NCI-H69 (cell line): ENCODE results near the gene DRG2.
A peak's percentile ranks its signal among the peaks of the same experiment; 100 is the strongest.

Source experiments
- DNase-seq: peaks from one replicate; lab custom pipeline; 2025; lab: John Stamatoyannopoulos, UW

The DRG2 gene, protein sequence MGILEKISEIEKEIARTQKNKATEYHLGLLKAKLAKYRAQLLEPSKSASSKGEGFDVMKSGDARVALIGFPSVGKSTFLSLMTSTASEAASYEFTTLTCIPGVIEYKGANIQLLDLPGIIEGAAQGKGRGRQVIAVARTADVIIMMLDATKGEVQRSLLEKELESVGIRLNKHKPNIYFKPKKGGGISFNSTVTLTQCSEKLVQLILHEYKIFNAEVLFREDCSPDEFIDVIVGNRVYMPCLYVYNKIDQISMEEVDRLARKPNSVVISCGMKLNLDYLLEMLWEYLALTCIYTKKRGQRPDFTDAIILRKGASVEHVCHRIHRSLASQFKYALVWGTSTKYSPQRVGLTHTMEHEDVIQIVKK

DNA sequence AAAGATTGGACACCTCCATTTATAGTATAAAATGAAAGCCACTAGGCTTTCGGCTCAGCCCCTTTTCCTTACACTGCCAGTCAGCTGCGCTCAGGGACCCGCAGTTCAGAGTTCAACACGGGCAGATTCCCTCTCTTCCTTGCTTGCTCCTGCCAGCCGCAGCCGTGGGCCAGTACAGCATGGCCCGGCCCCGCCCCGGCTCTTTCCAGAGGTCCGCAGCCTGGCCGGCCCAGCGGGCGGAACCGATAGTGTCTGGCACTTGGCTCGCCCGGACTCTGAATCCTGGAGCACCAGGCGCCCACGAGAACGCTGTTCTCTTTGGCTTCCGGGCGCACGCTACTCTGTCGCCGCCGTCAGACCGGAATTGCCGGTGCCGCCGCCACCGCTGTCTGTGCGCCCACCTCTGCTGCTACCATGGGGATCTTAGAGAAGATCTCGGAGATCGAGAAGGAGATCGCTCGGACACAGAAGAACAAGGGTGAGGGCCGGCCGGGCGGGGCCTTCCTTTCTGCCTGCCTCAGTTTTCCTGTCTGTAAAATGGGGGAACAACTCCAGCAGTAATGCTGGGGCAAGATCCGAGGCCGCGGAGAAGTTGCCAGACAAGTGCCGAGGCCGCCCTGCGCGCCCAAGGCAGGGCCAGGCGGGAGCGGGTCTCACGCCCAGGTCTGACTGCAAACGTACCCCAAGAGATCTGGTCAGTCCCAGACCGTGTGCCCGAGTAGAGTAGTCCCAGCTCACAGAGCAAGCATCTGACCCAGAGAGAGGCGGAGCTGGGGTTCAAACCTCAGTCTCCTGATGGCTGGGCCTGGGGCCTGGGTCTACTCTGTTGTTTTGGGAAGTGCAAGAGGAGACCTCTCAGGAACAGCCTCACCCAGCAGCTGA, at the start of gene DRG2:
Gene DRG2 (plus strand): TSS at position 339 of the 882 bp plus-strand sequence. CDS start 76 bp downstream, at position 415.
- peak; percentile 87 for DNase-seq

DNA sequence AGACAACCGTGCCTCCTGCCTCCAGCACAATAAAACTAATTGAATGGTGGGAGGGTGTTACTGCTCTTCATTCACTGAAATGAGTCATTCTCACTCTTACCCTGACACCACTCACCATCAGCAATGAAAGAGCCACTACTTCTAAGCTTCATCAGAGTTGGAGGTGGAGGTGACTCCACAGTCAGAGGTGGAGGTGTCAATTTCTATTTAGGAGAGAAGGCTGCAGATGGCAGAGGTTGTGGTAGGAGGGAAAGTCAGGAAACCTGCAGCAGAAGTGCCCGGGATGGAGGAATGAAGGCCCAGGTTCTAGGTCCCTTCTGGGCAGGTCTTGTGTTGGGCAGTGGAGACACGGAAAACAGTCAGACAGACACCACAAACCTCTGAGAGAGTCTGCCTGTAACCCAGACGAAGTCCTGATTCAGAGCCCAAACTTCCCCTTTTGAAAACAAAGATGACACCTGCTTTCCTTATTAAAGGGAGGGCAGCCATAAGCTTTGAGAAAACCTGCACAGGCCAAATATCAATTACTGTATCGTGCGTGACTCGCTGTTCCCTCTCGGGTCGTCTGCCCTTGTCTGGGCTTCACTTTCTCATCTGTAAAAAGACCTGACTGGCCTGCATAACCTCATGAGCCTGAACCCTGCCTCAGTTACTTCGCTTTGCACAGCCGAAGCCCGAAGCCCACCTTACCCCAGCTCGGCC, 49.4 kb upstream of the DRG2 start:
- DNase-seq: peak; percentile 16

DNA sequence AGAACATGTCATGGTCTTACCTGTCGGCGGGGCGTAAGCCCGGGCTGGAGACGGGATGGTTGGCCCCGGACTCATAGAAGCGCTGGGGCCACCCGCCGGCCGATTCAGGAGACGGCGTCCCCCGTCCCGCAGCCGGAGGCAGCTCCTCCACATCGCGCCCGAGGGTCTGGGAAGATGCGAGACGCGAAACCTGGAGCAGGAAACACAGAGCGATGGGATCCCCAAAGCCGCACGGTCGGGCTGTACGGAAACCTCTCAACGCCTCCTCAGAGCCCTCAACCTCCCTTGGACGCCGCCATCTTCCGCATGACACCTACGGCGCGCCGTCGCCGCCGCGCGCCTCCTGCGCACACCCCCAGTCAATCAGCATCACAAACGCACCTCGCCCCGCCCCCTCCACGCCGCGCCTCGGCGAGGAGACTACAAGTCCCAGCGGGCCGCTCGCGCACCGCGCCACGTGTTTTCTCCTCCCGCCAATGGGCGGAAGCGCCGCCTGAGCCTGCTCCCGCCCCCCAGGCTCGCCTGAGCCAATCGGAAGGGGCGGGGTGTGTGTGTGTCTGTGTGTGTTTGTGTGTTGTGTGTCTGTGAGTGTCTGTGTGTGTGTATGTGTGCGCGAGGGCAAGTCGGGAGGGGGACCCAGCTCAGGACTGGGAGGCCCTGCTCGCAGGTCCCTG, 48.8 kb upstream of the DRG2 start, which contains the start of the genes ATPAF2 and GID4:
Gene ATPAF2 (minus strand): TSS at position 308 of the 674 bp plus-strand sequence. CDS start 155 bp downstream, at position 153.
Gene GID4 (plus strand): TSS at position 548 of the 674 bp plus-strand sequence. CDS start 57 bp downstream, at position 605.
- DNase-seq: peak; percentile 98

DNA sequence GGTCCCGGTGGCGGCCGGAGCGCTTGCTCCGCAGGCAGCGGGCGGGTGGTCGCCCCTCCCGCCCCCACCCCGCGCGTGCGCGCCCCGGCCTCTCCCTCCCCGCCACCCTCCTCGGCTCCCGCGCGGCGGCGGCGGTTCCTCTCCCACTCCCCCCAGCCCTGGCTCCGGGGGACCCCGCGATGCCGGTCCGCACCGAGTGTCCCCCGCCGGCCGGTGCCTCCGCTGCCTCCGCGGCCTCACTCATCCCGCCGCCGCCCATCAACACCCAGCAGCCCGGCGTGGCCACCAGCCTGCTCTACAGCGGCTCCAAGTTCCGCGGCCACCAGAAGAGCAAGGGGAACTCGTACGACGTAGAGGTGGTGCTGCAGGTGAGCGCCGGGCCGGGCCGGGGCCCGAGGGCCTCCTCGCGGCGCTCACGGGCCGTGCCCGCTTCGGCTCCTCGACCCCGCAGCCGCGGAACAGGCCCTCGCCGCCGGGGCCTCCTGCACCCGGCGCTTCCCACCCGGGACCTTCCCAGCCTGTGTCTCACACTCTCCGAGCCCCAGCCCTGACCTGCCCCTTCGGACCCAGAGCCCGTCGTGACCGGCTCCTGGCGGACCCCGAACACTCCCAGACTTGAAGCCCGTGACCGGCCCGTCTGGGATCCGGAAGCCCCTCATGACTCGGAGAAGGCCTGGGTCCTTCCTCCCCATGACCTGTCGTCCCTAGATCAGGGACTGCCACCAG, 48.0 kb upstream of the DRG2 start:
- DNase-seq: peak; percentile 62

DNA sequence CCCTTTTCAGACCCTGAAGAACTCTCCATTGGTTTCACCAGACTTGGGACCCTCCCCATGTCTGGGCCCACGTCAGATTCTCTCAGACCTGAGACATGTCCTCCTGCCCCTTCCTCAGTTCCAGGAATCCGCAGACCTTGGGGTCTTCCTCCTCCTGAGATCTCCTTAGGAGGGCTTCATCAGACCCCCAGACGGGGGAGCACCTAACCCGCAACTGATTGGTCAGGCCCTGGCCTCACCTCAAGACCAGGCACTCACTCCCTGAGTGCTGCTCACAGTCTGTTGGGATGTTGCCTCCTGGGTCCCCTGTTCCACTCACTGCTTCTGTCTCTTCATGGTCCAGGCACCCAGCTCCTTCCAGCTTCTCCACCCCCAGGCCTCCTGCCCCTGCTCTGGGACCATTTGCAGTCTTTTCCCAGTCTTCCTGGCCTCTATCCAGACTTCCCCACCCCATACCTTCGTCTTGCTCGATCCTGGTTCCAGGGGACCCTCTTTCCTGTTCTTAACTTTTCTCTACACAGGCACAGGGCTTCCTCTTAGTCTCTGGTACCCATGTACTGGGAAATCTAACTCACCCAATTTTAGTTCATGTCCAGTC, 47.4 kb upstream of the DRG2 start:
- no peak for DNase-seq

DNA sequence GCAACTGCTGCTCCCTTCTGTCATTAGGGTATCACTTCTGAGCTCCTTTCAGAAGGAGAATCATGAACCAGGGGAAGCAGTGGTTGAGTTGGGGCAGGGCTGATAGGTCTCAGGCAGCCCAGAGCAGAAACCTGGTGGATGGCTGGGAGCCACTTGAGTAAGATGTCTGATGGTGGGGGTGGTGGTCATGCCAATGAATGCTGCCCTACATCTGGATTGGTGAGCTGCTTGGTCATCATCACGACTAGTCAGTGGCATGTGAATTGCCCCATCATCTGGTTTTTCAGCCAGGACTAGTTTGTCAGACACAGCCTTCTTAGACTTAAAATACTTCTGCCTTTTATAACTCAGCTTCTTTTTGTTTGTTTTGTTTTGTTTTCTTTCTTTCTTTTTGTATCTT, 46.0 kb upstream of the DRG2 start:
- DNase-seq: no peak

DNA sequence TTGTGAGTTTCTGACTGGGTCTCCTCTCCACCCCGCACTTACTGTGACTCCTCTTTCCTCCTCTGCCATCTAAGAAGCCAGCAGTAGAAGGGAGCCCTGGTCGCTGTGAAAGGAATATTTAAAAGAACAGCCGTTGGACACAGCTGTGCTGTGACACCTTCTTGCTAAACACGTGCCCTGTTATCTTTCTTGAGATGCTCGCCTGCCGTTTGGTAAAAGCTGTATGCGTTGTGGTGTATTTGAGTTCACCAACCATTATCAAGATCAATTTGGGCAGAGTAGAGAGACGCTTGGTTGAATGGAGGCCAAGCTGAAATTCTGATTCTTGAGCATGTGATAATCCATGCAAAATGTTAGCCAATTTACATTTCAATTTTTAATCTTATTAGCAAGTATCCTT, 44.8 kb upstream of the DRG2 start:
- DNase-seq: no peak

DNA sequence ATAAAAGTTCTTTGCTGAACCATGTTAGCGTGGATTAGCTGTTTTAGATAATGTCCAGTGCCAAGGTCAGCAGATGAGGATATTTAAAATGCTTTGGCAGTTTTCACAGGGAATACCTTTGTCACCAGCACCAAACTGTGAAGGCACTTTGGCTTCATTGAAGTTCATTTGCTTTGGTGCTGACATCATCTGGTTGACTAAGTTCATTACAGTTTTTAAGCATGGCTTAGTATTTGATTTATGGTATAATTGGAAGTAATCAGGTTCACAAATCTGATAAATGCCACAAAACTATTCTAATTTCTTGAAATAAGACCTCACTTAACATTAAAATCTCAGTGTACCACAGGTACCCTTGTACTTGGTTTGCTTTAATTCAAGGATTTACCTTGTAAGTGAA, 44.3 kb upstream of the DRG2 start:
- peak; percentile 17 for DNase-seq

DNA sequence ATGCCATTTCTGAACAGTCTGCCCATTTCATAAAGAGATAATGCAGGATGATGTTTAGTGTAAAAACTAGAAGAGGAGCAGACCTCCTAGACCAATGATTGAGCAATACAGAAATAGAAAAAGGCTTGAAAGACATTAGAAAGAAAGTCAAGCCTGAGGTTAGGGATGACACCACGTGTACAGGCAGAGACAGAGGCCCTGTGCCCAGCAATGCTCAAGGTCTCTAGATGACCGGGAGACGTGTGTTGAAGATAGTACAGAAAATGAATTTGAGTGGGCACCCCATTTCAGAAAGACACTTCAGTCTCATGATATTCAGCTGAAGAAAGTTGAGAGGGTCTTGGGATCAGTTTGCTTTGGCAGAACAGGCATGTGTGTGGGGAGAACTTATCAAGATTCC, 43.1 kb upstream of the DRG2 start:
- DNase-seq: no peak

DNA sequence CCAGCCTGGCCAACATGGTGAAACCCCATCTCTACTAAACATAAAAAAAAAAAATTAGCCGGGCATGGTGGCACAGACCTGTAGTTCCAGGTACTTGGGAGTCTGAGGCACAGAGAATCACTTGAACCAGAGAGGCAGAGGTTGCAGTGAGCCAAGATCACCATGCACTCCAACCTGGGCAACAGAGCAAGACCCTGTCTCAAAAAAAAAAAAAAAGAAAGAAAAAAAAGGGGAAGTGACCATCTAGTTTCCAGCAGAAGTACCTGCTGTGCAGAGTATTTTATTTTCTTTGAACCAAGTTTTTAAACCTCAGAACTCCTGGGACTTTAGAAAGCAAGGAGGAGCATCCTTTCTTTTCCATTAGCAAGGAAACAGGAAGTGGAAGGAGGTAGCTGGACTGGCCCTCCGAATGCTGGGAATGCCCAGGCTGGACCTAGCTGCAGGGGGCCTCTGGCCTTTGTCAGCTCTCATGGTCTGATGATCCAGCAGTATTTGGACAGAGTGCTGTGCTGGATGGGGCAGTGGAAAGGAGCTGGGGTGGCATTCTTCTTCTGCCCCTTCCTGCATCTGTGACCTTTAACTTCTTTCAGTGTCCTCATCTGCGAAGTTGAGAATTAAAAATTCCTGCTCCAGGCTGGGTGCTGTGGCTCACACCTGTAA, 41.9 kb upstream of the DRG2 start:
- DNase-seq: no peak

DNA sequence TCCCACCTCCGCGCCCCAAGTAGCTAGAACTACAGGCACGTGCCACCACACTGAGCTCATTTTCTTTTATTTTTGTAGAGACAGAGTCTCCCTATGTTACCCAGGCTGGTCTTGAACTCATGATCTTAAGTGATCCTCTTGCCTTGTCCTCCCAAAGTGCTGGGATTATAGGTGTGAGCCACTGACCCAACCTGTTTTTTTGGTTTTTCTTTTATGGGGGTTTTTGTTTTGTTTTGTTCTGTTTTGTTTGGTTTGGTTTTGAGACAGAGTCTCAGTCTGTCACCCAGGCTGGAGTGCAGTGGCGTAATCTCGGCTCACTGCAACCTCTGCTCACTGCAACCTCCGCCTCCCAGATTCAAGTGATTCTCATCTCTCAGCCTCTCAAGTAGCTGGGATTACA, 32.2 kb upstream of the DRG2 start:
- DNase-seq: no peak

DNA sequence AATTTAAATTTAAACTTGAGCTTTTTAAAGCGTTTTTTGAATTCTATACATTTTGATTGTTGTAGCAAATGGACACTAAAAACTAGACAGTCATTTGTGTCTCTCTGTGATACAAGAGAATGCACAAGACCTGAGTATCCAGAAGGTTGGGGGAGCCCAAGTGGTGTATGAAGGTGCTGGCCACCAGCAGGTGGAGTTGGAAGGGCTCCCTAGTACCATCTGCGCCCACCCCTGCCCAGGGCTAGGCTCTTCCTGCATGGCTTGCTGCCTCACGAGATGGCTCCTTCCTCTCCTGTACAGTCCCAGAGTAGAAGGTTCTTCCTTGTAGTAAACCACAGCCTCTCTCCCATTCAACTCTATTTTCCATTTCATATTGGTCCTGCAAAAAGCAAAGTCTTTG, 31.5 kb upstream of the DRG2 start:
- no peak for DNase-seq

DNA sequence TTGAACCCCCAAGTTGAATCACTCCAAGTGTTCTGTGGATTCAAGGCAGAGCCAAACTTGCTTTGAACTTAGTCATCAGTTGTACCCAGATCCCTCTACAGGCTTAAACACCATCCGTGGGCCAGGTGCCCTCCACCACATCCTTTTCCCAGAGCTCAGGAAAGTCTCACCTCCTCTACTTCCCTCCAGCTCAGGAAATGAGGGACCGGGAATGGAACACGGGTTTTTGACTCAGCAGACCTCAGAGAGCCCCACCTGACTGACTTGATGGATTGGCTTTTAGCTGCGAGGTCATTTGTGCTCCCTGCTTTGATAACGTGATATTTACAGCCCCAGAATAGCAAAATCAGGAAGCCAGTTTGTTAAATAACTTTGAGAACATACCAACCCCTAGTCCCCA, 28.5 kb upstream of the DRG2 start:
- DNase-seq: no peak

DNA sequence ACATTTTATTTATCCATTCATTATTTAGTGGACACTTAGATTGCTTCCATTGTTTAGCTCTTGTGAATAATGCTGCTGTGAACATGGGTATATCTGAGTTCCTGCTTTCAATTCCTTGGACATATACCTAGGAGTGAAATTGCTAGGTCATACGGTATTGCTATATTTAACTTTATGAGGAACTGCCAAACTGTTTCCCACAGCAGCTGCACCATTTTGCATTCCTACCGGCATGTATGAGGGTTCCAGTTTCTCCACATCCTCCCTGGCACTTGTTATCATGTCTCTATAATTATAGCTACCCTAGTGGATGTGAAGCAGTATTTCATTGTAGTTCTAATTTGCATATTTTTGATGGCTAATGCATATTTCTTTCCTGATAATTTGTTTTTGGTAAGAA, 23.7 kb upstream of the DRG2 start:
- no peak for DNase-seq

DNA sequence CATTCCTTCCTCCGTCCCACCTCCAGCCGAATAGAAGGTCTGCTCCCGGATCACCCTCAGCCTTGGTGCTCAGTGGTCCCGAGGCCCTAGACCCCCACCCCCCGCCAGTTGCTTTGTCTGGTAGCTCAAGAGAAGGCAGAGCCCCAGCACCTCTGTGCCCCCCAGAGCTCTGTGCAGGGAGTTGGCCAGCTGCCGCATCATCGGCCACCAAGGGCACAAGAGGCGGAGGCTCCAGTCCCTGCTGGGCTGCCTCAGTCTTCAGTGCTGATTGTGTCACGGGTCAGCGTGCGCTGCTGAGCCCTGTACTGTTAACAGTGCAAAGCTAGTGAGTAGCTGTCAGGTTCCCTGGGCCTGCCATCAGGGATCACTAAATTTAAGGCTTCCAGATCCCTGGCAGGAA, 22.2 kb upstream of the DRG2 start:
- no peak for DNase-seq

DNA sequence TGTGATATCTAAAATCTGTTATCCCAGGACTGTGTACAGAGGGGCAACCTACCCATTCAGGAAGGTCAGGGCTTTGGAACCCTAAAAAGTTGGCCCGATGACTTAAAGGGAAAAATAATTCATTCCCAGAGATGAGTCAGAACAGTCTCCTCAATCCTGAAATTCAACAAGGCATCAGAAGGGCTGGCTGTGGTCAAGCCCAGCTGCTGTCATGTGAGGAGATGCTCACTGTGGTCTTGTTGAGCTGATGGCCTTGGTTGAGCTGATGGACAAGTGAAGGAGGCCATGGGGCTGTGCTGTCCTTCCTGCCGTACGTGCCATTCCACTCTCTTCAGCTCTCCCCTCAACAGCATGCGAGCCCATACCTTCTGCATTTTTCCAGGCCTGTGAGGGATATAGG, 20.9 kb upstream of the DRG2 start:
- DNase-seq: no peak

DNA sequence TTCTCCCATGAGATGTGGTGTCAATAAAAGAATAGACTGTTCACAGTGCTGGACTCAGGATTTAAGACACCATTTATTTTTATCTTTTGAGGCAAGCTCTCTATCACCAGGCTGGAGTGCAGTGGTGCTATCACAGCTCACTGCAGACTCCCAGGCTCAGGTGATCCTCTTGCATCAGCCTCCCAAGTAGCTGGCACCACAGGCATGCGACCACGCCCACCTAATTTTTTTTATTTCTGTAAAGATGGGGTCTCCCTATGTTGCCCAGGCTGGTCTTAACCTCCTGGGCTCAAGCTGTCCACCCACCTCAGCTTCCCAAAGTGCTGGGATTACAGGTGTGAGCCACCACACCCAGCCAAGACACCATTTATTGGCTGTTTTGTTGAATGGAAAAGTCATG, 18.6 kb upstream of the DRG2 start:
- no peak for DNase-seq

DNA sequence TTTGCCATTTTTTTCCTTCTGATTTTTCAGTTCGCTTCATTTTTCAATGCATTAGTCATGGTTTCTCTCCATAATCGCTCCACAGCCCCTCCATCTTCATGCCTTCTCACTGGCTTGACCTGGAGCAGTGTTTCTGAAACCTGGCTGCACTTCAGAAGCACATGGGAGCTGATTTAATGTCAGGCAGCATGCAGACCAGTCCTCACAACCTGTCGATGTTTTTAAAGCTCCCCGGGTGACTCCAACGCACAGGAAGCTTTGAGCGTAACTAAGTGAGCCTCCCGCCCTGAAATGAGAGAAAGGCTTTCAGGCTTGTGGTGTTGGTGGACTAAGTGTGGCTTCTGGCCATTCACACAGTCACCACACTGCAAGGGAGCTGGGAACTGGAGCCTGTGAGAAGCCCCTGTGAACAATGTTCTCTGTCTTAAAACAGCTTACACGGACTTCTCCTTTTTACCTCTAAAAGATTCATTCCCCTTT, 16.8 kb upstream of the DRG2 start:
- DNase-seq: peak; percentile 84

DNA sequence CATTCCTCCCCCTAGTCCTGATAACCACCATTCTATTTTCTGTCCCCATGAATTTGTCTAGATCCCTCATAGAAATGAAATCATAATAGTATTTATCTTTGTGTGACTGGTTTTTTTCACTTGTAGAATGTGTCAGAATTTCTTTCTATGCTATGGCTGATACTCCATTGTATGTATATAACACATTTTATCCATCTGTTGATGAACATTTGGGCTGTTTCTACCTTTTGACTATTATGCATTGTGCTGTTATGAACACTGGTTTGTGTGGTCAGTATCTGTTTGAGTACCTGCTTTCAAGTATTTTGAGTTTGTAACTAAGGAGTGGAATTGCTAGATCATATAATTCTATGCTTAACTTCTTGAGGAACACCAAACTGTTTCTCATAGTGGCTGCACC, 16.0 kb upstream of the DRG2 start:
- no peak for DNase-seq
